Measurements from ENCODE around the gene MILR1. TPM values are rescaled to one million over a fixed set of nuclear protein-coding genes. Genes with fewer than 3 reads are reported as not detected.

The MILR1 gene
- polyA plus RNA-seq, 1 donor (not counting 4 experiments of a cell fraction or from before 2014, with no cell fraction given), result not detected

DNA sequence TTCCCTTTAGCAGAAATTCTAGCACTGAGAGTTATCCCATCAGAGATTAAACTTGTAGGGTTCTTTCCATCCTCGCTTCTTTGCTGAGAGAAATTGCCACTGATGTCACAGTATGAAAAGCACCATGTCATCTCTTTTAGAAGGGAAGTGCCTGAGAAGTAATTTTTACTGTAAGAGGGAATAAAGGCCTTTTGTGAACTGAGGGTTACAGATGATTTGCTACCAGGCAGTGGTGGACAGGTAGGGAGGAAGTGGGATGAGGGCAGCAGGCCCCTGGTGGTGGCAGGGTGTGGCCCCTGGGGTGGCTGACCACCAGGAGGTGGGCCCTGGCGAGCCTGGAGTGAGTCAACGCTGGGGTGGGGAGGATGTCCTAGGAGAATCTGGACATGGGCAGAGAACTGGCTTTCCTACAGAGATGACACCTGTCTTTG lies 6.4 kb upstream of the MILR1 start:
- no peaks in the 10 kb centered on the region for H3K9me1 ChIP-seq (ENCODE audit: control insufficient read depth, extremely low read depth, insufficient read depth, low read length)
- FAIRE-seq, result no peak
- TF ChIP-seq, protein P1, sequence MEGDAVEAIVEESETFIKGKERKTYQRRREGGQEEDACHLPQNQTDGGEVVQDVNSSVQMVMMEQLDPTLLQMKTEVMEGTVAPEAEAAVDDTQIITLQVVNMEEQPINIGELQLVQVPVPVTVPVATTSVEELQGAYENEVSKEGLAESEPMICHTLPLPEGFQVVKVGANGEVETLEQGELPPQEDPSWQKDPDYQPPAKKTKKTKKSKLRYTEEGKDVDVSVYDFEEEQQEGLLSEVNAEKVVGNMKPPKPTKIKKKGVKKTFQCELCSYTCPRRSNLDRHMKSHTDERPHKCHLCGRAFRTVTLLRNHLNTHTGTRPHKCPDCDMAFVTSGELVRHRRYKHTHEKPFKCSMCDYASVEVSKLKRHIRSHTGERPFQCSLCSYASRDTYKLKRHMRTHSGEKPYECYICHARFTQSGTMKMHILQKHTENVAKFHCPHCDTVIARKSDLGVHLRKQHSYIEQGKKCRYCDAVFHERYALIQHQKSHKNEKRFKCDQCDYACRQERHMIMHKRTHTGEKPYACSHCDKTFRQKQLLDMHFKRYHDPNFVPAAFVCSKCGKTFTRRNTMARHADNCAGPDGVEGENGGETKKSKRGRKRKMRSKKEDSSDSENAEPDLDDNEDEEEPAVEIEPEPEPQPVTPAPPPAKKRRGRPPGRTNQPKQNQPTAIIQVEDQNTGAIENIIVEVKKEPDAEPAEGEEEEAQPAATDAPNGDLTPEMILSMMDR (optimal IDR thresholded peaks at IDR 0.05 in 1 of 3, IDR thresholded peaks at IDR 0.05 in 1 of 3, conservative IDR thresholded peaks at IDR 0.05 in 1 of 3; ENCODE audit: extremely low read depth in 1 of 3, insufficient read depth in 2 of 3, low read length in 3 of 3), result no peak
- TF ChIP-seq EZH2 (IDR thresholded peaks at IDR 0.05; ENCODE audit: low read length), result no peak
- H3K79me2 ChIP-seq (ENCODE audit: control insufficient read depth, insufficient read depth, low read length), result no peaks in the 10 kb centered on the region
- H3K4me3 ChIP-seq (ENCODE audit: control insufficient read depth in 2 of 3, extremely low read depth in 1 of 3, insufficient read depth in 2 of 3, low read depth in 1 of 3, low read length in 3 of 3), result no peak overlapping the region
- no peaks in the 10 kb centered on the region for H4K20me1 ChIP-seq (ENCODE audit: control insufficient read depth, extremely low read depth, insufficient read depth, low read length)
- no peak overlapping the region for H3K4me2 ChIP-seq (ENCODE audit: control insufficient read depth, extremely low read depth, insufficient read depth, low read depth, low read length)
- no peaks in the 10 kb centered on the region for H3K27me3 ChIP-seq (ENCODE audit: control insufficient read depth, extremely low read depth, insufficient read depth, low read length)
- H3K9ac ChIP-seq (ENCODE audit: control insufficient read depth, extremely low read depth, insufficient read depth, low read length), result no peak overlapping the region
- DNase-seq (ENCODE audit: low read depth, low spot score), result no peak
- H2AFZ ChIP-seq (ENCODE audit: control insufficient read depth, low read length), result no peak overlapping the region
- no peak overlapping the region for H3K27ac ChIP-seq (ENCODE audit: control insufficient read depth, insufficient read depth, low read length)
- H3K4me1 ChIP-seq (ENCODE audit: control insufficient read depth, extremely low read depth, insufficient read depth, low read length), result no peaks in the 10 kb centered on the region
- no peaks in the 10 kb centered on the region for H3K36me3 ChIP-seq (ENCODE audit: control insufficient read depth in 2 of 2, extremely low read depth in 1 of 2, insufficient read depth in 2 of 2, low read length in 2 of 2)
- dilution Hi-C loops (cut with MboI; ENCODE audit: extremely low pct_ligation_motif_present, low sequenced_read_pairs), result no loop called here
- peaks cover 3% of the 10 kb centered on the region for H3K9me3 ChIP-seq (ENCODE audit: control insufficient read depth, low read depth, low read length)

DNA sequence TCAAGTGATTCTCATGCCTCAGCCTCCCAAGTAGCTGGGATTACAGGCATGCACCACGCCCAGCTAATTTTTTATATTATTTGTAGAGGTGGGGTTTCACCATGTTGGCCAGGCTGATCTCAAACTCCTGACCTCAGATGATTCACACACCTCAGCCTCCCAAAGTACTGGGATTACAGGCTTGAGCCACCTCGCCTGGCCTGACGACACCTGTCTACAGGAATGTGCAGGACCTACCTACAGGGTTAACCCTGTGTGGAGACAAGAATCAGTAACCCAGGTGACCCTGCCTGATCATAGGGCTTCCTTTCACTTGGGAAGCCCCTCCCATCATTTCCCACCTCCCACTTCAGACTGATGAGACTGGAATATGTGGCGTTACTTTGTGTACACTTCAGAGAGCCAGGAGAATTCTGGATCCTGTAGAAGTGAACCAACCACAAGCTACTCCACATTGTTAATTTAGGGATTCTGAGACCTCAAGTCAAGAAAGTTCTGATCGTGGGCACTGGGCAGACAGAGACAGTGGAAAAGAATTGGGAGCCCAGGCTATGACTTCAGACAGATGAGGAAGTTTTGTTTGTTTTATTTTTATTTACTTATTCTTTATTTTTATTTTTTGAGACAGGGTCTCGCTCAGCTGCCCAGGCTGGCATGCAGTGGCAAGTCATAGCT lies 5.7 kb upstream of the MILR1 start:
- H3K4me3 ChIP-seq (ENCODE audit: control insufficient read depth in 2 of 3, extremely low read depth in 1 of 3, insufficient read depth in 2 of 3, low read depth in 1 of 3, low read length in 3 of 3), result no peak overlapping the region
- H3K9me1 ChIP-seq (ENCODE audit: control insufficient read depth, extremely low read depth, insufficient read depth, low read length), result no peaks in the 10 kb centered on the region
- TF ChIP-seq EZH2 (IDR thresholded peaks at IDR 0.05; ENCODE audit: low read length), result no peak
- TF ChIP-seq, protein P1 (optimal IDR thresholded peaks at IDR 0.05 in 1 of 3, IDR thresholded peaks at IDR 0.05 in 1 of 3, conservative IDR thresholded peaks at IDR 0.05 in 1 of 3; ENCODE audit: extremely low read depth in 1 of 3, insufficient read depth in 2 of 3, low read length in 3 of 3), result no peak
- H3K27me3 ChIP-seq (ENCODE audit: control insufficient read depth, extremely low read depth, insufficient read depth, low read length), result no peaks in the 10 kb centered on the region
- H3K4me2 ChIP-seq (ENCODE audit: control insufficient read depth, extremely low read depth, insufficient read depth, low read depth, low read length), result no peak overlapping the region
- H3K79me2 ChIP-seq (ENCODE audit: control insufficient read depth, insufficient read depth, low read length), result no peaks in the 10 kb centered on the region
- no peaks in the 10 kb centered on the region for H4K20me1 ChIP-seq (ENCODE audit: control insufficient read depth, extremely low read depth, insufficient read depth, low read length)
- H3K36me3 ChIP-seq (ENCODE audit: control insufficient read depth in 2 of 2, extremely low read depth in 1 of 2, insufficient read depth in 2 of 2, low read length in 2 of 2), result no peaks in the 10 kb centered on the region
- no peak overlapping the region for H3K27ac ChIP-seq (ENCODE audit: control insufficient read depth, insufficient read depth, low read length)
- no peak overlapping the region for H2AFZ ChIP-seq (ENCODE audit: control insufficient read depth, low read length)
- no peak for DNase-seq (ENCODE audit: low read depth, low spot score)
- no peaks in the 10 kb centered on the region for H3K9me3 ChIP-seq (ENCODE audit: control insufficient read depth, low read depth, low read length)
- dilution Hi-C loops (cut with MboI; ENCODE audit: extremely low pct_ligation_motif_present, low sequenced_read_pairs), result no loop called here
- no peak overlapping the region for H3K9ac ChIP-seq (ENCODE audit: control insufficient read depth, extremely low read depth, insufficient read depth, low read length)
- no peak for FAIRE-seq
- no peaks in the 10 kb centered on the region for H3K4me1 ChIP-seq (ENCODE audit: control insufficient read depth, extremely low read depth, insufficient read depth, low read length)
